NK-92 treated with Interleukin-12 subunit alpha and Interleukin-12 subunit beta, amount 100 ng/mL, for 24 hours (cell line): ENCODE measurements around the gene MED8.
"Not testable (repeated sequence)": the region's sequence is repeated elsewhere in the genome, so short reads cannot be mapped to it uniquely, and the experiment has no call there.

Experiments
- DNase-seq: peaks from one replicate; lab custom pipeline; 2025; lab: John Stamatoyannopoulos, UW

Gene MED8

GRCh38 chr1:43421976-43422750 is 32.6 kb upstream of the MED8 start:
- DNase-seq: no peak

DNA sequence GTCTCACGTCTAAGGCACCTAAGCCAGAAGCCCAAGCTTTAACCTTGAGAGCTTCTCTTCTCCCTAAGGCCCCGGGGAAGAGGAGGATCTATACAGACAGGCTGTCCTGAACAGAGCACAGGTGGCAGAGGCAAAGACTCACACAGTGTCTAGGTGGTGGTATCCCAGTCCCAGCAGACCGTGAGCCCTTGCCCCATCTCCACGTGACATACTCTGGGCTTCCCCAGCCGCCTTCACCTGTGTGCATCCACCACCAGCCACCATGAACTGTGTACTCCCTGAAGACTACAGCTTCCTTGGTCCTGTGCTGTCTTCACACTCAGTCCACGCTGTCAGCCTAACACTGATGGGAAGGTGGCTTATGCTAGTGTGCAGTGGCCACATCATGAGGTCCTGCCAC is 31.8 kb upstream of the MED8 start:
- no peak for DNase-seq

DNA sequence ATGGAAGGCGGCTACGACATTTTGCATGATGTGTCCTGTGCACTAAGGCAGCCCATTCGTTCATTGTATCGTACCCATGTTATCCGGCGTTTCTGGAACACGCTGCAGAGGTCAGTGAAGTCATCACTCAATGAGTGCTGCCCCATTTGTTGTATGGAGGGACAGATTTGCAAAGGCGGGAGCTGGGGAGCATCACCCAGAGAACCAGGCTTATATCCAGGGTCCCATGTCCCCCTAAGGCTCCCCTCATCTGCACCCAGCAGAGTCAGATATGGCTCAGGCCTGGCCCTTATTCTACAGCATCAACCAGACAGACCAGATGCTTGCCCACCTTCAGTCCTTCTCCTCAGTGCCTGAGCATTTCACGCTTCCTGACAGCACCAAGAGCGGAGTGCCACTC is 31.3 kb upstream of the MED8 start:
- DNase-seq: no peak

GRCh38 chr1:43419627-43420425 is 30.2 kb upstream of the MED8 start:
- no peak for DNase-seq

DNA sequence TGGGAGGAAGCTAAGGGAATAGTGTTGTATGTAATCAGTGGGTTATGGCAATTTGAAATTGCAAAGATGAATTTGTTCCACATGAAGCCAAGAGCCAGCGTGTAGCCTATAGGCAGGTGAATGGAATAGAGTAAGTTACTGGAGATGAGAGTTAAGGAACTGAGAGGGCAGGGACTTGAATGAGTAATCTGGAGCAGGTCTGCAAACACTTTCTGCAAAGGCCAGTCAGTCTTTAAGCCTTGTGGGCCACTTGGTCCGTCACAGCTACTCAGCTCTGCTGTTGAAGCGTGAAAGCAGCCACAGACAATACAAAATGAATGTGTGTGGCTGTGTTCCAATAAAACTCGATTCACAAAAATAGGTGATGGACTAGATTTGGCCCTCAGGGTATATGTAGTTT is 29.3 kb upstream of the MED8 start:
- no peak for DNase-seq

GRCh38 chr1:43415901-43416300 is 26.3 kb upstream of the MED8 start:
- no peak for DNase-seq

DNA sequence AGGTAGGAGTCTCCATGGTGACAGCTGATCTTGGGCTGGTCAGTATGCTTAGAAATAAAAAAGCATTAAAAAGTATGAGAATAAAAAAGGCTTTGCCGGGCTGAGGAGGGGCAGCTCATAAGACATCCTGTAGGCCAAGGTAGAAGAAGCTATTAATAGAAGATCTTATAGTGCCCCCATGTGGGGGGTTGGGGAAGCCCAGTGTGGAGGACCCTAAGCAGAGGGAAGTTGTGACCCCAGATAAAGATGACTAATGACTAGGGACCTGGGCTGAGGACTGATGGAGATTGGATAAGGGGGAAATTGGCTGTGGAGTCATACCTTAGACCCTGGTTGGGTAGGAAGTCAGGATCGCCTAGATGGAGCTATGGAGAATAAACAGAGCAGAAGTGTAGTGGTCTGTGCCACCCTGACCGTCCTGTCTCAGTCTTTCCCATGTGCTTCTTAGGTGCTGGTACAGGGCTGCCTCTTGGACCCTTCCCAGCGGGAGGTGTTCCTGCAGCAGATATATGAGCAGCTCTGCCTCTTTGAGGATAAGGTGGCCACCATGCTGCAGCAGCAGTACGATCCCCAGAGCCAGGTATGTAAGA is 25.1 kb upstream of the MED8 start:
- DNase-seq: peak; percentile 13

GRCh38 chr1:43413426-43413825 is 23.8 kb upstream of the MED8 start:
- not testable (repeated sequence) for DNase-seq

- no peak for DNase-seq
Measured at GRCh38 chr1:43410571-43410970, 21.0 kb upstream of the MED8 start.

DNA sequence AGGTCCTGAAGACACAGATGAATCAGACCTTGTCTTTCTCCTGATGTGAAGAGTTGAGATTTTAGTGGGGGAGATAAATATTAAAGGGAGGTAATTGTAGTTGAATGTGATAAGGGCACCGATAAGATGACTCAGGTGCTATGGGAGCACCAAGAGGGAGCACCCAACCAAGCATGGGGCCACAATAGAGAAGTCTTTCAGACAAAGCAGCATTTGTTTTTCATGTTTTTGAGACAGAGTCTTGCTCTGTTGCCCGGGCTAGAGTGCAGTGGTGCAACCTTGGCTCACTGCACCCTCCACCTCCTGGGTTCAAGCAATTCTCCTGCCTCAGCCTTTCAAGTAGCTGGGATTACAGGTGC is 16.3 kb upstream of the MED8 start:
- no peak for DNase-seq

DNA sequence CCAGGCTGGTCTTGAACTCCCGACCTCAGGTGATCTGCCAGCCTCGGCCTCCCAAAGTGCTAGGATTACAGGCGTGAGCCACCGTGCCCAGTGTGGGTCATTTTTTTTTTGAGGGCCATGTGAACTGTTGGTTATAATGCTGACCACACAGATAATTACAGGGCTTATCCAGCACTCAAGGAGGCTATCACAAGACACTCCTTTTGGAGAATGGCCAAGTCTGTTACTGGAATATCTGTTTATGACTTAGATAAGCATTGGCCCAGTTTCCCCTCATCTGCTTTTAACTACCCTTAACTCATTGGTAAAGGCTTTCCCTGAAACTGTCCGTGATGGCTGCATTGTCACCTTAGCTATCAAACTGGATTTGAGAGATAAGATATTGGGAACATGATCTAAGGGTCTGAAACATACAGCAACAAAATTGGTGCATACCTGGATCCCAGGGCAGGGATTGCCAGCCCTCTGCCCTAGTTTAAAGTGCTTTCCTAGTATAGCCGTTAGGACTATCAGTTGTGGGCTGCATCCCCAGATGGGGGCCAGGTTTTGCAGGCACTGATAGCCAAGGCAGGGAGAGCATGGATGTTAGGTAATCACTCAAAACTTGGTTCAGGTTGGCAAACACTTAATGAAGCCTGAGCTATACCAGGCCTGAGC is 15.7 kb upstream of the MED8 start:
- DNase-seq: no peak

DNA sequence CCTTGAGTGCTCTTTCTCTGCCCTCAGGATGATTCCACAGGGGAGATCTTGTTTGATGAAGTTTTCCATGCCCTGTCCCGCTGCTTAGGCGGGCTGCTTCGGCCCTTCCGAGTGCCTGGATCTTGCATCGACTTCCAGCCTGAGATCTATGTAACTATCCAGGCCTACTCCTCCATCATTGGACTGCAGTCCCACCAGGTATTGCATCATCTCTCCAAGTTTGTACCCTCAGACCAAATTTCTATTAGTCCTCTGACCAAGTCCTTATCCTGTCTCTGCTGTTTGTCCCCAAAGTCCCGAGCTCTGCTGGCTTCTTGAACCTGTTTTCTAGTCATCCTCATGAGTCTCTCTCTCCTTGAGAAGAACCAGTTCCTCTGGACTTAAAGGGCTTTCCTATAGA is 14.8 kb upstream of the MED8 start:
- no peak for DNase-seq

DNA sequence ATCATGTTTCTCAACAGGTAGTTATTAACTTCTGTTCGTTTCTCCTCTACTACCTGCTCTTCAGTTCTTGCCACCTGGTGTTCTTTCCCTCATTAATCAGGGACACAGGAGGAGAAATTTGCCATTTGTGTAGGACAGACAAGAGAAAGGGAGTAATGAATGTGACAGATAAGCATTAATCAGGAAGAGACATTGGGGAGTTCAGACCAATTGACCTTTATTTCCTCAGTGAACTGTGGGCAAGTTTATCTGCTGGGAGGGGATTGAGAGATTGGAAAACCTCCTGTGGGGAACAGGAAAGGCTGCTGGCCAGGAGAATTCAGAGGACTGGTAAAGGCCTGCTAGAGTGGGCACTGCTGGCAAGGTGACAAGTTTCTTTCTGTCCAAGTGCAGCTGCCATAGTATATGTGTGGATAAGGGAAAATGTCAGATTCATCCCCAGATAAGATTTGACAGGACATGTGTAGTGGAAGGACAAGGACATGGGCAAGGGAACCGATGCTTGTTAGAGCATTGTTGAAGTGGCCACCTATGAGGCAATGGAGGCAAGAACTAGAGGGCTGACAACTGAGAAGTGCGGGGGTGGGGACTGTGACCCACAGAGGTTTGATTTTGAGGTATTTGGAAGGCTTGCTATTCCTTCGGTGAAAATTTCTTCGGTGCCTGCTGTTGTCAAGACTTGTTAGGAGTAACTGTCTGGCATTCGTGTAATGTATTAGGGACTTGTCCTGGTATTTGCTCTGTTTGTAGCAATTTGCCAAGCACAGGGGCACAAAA is 12.7 kb upstream of the MED8 start:
- no peak for DNase-seq

DNA sequence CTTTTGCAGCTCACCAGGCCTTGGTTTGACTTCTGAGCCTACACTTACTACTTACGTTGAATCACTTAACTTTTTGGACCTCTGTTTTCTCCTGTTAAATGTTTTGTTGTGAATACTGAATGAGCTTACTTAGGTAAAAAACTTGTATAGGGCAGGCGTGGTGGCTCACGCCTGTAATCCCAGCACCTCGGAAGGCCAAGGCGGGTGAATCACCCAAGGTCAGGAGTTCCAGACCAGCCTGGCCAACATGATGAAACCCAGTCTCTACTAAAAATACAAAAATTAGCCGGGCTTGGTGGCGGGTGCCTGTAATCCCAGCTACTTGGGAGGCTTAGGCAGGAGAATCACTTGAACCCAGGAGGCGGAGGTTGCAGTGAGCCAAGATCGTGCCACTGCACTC is 10.8 kb upstream of the MED8 start:
- DNase-seq: not testable (repeated sequence)

GRCh38 chr1:43398227-43398626 is 8.6 kb upstream of the MED8 start:
- no peak for DNase-seq

- DNase-seq: no peak
Measured at GRCh38 chr1:43396059-43396458, 6.5 kb upstream of the MED8 start.

DNA sequence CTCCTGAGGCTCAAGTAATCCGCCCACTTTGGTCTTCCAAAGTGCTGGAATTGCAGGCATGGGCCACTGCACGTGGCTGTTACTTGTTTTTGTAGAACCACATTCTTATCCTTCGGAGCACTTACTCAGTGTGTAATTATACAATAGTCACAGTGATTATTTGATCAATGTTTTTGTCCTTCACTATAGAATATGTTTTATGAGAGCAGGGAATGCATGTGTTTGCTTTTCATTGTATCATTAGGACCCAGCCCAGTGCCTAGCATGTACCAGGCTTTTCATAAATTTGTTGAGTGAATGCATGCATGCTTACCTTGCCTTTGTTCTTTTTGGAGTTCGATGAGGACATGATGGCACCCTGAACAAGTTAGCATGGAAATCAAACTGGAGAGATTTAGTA is 5.9 kb upstream of the MED8 start:
- no peak for DNase-seq

- DNase-seq: no peak
Measured at GRCh38 chr1:43392702-43393101, 3.1 kb upstream of the MED8 start.

DNA sequence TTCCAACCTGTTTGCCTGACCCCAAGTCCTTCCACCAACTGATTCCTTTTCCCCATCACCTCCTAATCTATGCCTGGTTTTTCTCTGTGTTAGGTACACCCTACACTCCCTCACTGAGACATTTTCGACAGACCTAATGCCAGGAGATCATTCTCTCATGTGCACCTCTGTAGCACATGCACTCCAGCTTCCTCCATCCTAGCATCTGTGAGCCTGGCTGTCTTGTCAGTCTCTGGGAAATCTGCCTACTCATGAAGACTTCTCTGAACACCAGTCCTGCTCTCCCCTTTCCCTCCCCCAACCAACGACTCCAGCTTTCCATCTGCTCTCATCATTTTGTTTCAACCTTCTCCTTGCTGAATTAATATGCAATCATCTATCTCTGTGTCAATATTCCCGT is 987 bp downstream of the MED8 start:
- no peak for DNase-seq

- DNase-seq: no peak
Measured at GRCh38 chr1:43387976-43388599, 1.5 kb downstream of the MED8 start.

- DNase-seq: no peak
Measured at GRCh38 chr1:43386676-43387075, 2.9 kb downstream of the MED8 start.
